Activated gamma-delta T cell treated with Interleukin-2 at 50 U/mL for 16 hours (primary cell): ENCODE data around the gene EVA1B.

Source experiments
- DNase-seq: peaks from one replicate; pipeline ENCODE4 v3.0.0-alpha.2; 2020

The EVA1B gene

GRCh38 chr1:36307601-36308330 lies 15.7 kb downstream of the EVA1B start:
- DNase-seq, result no peak

- peak; percentile 92 for DNase-seq
These were observed 16.5 kb downstream of the EVA1B start for GRCh38 chr1:36306902-36307456.

GRCh38 chr1:36306210-36306901 lies 17.1 kb downstream of the EVA1B start, which contains the start of gene SH3D21:
SH3D21 (plus strand) TSS chr1:36306368; CDS start chr1:36306421, 53 bp downstream.
- peak; percentile 36 for DNase-seq

- DNase-seq, result no peak
These were observed 17.6 kb downstream of the EVA1B start for GRCh38 chr1:36305915-36306209.

GRCh38 chr1:36304970-36305914 lies 18.2 kb downstream of the EVA1B start:
- no peak for DNase-seq

- no peak for DNase-seq
These were observed 18.9 kb downstream of the EVA1B start for GRCh38 chr1:36304521-36304920.

GRCh38 chr1:36303650-36304360 lies 19.6 kb downstream of the EVA1B start:
- no peak for DNase-seq

GRCh38 chr1:36303244-36303643 lies 20.2 kb downstream of the EVA1B start:
- DNase-seq, result no peak

- no peak for DNase-seq
These were observed 22.2 kb downstream of the EVA1B start for GRCh38 chr1:36301220-36301619.

GRCh38 chr1:36300526-36300925 lies 22.9 kb downstream of the EVA1B start:
- DNase-seq, result no peak

GRCh38 chr1:36298640-36299039 lies 24.8 kb downstream of the EVA1B start:
- no peak for DNase-seq

GRCh38 chr1:36297062-36297461 lies 26.4 kb downstream of the EVA1B start:
- DNase-seq, result no peak

- DNase-seq, result no peak
These were observed 28.1 kb downstream of the EVA1B start for GRCh38 chr1:36295390-36295789.

GRCh38 chr1:36287595-36287994 lies 35.9 kb downstream of the EVA1B start:
- DNase-seq, result no peak

GRCh38 chr1:36286802-36287201 lies 36.6 kb downstream of the EVA1B start:
- DNase-seq, result no peak

- DNase-seq, result peak; percentile 60
These were observed 37.9 kb downstream of the EVA1B start for GRCh38 chr1:36285443-36286101.

- DNase-seq, result no peak
These were observed 38.9 kb downstream of the EVA1B start for GRCh38 chr1:36284517-36284916.

GRCh38 chr1:36284061-36284460 lies 39.4 kb downstream of the EVA1B start:
- DNase-seq, result no peak

GRCh38 chr1:36279789-36280296 lies 43.6 kb downstream of the EVA1B start:
- no peak for DNase-seq

GRCh38 chr1:36279110-36279788 lies 44.2 kb downstream of the EVA1B start:
- no peak for DNase-seq

- DNase-seq, result no peak
These were observed 46.8 kb downstream of the EVA1B start for GRCh38 chr1:36276688-36277087.
